K562 (cell line): Measurements from ENCODE around the gene PSMD4. TPM values are rescaled to one million over a fixed set of nuclear protein-coding genes. Genes with fewer than 3 reads are reported as not detected.

Experiments
- BDP1 ChIP-seq: IDR thresholded peaks from 3 replicates; pipeline ENCODE4 v1.6.1; 2011; ENCODE audit not compliant: insufficient read length, insufficient read depth
- DDX20 ChIP-seq: fragments of 450-650 bp; IDR thresholded peaks from 2 replicates; pipeline ENCODE4 v1.6.1; 2016; ENCODE audit warnings: missing genetic modification characterization, low read depth, mild to moderate bottlenecking, missing compliant biosample characterization, moderate library complexity
- HMG20A ChIP-seq: fragments of 450-650 bp; formaldehyde crosslinking; conservative IDR thresholded peaks from 2 replicates; pipeline ENCODE4 v1.4.0; 2020; ENCODE audit warnings: mild to moderate bottlenecking, mixed read lengths
- MAFG ChIP-seq: fragments of 450-650 bp; conservative IDR thresholded peaks from 2 replicates; pipeline ENCODE4 v1.6.1; 2016; ENCODE audit warnings: missing genetic modification characterization, missing compliant biosample characterization
- NCOA6 ChIP-seq: fragments of 450-650 bp; IDR thresholded peaks from 2 replicates; pipeline ENCODE4 v1.6.1; 2017; ENCODE audit warnings: mild to moderate bottlenecking
- NELFE ChIP-seq: IDR thresholded peaks from 2 replicates; pipeline ENCODE4 v1.6.1; 2011; ENCODE audit warnings: mild to moderate bottlenecking; ENCODE audit not compliant: insufficient read depth, insufficient read length
- ZBTB1 ChIP-seq: sonication (generic); formaldehyde crosslinking; IDR thresholded peaks from 2 replicates; pipeline ENCODE4 v1.8.1; 2023; ENCODE audit warnings: missing genetic modification reagents, low read depth, mild to moderate bottlenecking, borderline replicate concordance
- ZNF512 ChIP-seq: IDR thresholded peaks from 2 replicates; pipeline ENCODE4 v1.6.1; 2016; ENCODE audit warnings: missing genetic modification characterization, missing compliant biosample characterization
- ZNF740 ChIP-seq, 3 experiments: fragments of 200-800 bp in 1 of 3; sonication (Bioruptor generic) in 1 of 3; sonication (generic) in 1 of 3; formaldehyde crosslinking in 1 of 3; IDR thresholded peaks; 2 replicates each; pipeline versions ENCODE4 v1.6.1 to v1.8.0; 2016 to 2022; ENCODE audit warnings: mild to moderate bottlenecking in 2 of 3, missing compliant biosample characterization in 2 of 3, missing genetic modification characterization in 2 of 3, missing genetic modification reagents in 1 of 3
- polyA plus RNA-seq, 8 experiments: library from polyadenylated mRNA; depleted of rRNA in 4 of 8; stranded (reverse) in 5 of 8; unstranded in 3 of 8; fragments of >200 nt; fragmentation: Nextera tagmentation in 2 of 8; fragmentation: Illumina TruSeq in 1 of 8; extraction: Ambion mirVana in 2 of 8; extraction: Trizol in 1 of 8; gene quantifications; 2 replicates each; pipeline versions ENCODE4 v1.2.1 to v1.2.3, GENCODE V29; 2011 to 2014; ENCODE audit warnings: inconsistent platforms in 1 of 8, missing spikeins in 1 of 8
- total RNA-seq, 7 experiments: library from RNA; depleted of rRNA in 6 of 7; stranded (reverse); fragments of >200 nt in 6 of 7; fragmentation: Illumina TruSeq in 2 of 7; extraction: Trizol in 2 of 7; gene quantifications; 2 replicates each; pipeline versions ENCODE4 v1.2.1 to v1.2.3, GENCODE V29; 2011 to 2021; ENCODE audit warnings: low replicate concordance in 1 of 7
- TF ChIP-seq, protein P1 (sequence below), 2 experiments: fragments of 450-650 bp; IDR thresholded peaks; 2 replicates each; pipeline ENCODE4 v1.6.1; 2018; ENCODE audit warnings: mild to moderate bottlenecking in 2 of 2, low read depth in 1 of 2; ENCODE audit not compliant: partially characterized antibody in 2 of 2
- TF ChIP-seq, protein P2 (sequence below): IDR thresholded peaks from 2 replicates; pipeline ENCODE4 v1.6.1; 2012; ENCODE audit warnings: low read depth, low read length, improper control_type of control experiment, borderline replicate concordance
- TF ChIP-seq, protein P3 (sequence below): fragments of 200-800 bp; sonication (Bioruptor generic); IDR thresholded peaks from 2 replicates; pipeline ENCODE4 v1.6.1; 2017; ENCODE audit warnings: missing genetic modification characterization, missing compliant biosample characterization

The PSMD4 gene
- total and polyA plus RNA-seq, 9 of the 15 experiments (the other 6 are each of a cell fraction or from before 2014, with no cell fraction given) = 194 to 353 (median 295) TPM

- TF ChIP-seq ZNF740 (CRISPR knock-in tag; IDR thresholded peaks at IDR 0.05) (no peak), ZNF740 (tag; IDR thresholded peaks at IDR 0.05) (no peak), NCOA6 (no peak), MAFG (tag) (peak; percentile 54; the same call in 1 of the 2 replicates), NELFE (no peak), DDX20 (no peak), BDP1 (no peak), ZBTB1 (CRISPR knock-in tag) (no peak), HMG20A (CRISPR knock-in tag) (no peak), ZNF512 (tag) (no peak)
- TF ChIP-seq, protein P1, sequence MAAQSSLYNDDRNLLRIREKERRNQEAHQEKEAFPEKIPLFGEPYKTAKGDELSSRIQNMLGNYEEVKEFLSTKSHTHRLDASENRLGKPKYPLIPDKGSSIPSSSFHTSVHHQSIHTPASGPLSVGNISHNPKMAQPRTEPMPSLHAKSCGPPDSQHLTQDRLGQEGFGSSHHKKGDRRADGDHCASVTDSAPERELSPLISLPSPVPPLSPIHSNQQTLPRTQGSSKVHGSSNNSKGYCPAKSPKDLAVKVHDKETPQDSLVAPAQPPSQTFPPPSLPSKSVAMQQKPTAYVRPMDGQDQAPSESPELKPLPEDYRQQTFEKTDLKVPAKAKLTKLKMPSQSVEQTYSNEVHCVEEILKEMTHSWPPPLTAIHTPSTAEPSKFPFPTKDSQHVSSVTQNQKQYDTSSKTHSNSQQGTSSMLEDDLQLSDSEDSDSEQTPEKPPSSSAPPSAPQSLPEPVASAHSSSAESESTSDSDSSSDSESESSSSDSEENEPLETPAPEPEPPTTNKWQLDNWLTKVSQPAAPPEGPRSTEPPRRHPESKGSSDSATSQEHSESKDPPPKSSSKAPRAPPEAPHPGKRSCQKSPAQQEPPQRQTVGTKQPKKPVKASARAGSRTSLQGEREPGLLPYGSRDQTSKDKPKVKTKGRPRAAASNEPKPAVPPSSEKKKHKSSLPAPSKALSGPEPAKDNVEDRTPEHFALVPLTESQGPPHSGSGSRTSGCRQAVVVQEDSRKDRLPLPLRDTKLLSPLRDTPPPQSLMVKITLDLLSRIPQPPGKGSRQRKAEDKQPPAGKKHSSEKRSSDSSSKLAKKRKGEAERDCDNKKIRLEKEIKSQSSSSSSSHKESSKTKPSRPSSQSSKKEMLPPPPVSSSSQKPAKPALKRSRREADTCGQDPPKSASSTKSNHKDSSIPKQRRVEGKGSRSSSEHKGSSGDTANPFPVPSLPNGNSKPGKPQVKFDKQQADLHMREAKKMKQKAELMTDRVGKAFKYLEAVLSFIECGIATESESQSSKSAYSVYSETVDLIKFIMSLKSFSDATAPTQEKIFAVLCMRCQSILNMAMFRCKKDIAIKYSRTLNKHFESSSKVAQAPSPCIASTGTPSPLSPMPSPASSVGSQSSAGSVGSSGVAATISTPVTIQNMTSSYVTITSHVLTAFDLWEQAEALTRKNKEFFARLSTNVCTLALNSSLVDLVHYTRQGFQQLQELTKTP (IDR thresholded peaks at IDR 0.05; ENCODE audit: low read depth in 1 of 2, partially characterized antibody in 2 of 2) = peak; percentile 55 to 77
- TF ChIP-seq, protein P2, sequence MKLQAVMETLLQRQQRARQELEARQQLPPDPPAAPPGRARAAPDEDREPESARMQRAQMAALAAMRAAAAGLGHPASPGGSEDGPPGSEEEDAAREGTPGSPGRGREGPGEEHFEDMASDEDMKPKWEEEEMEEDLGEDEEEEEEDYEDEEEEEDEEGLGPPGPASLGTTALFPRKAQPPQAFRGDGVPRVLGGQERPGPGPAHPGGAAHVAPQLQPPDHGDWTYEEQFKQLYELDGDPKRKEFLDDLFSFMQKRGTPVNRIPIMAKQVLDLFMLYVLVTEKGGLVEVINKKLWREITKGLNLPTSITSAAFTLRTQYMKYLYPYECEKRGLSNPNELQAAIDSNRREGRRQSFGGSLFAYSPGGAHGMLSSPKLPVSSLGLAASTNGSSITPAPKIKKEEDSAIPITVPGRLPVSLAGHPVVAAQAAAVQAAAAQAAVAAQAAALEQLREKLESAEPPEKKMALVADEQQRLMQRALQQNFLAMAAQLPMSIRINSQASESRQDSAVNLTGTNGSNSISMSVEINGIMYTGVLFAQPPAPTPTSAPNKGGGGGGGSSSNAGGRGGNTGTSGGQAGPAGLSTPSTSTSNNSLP = no peak
- TF ChIP-seq, protein P3, sequence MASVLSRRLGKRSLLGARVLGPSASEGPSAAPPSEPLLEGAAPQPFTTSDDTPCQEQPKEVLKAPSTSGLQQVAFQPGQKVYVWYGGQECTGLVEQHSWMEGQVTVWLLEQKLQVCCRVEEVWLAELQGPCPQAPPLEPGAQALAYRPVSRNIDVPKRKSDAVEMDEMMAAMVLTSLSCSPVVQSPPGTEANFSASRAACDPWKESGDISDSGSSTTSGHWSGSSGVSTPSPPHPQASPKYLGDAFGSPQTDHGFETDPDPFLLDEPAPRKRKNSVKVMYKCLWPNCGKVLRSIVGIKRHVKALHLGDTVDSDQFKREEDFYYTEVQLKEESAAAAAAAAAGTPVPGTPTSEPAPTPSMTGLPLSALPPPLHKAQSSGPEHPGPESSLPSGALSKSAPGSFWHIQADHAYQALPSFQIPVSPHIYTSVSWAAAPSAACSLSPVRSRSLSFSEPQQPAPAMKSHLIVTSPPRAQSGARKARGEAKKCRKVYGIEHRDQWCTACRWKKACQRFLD = peak; percentile 27; the same call in 1 of the 2 replicates
Observed at GRCh38 chr1:151254217-151255213, at the start of gene PSMD4 (continued).
